Astrocyte of the cerebellum (primary cell): ENCODE measurements around the gene PHF12.

Source experiments
- DNase-seq: peaks from one replicate; pipeline ENCODE4 v3.0.0-alpha.2; 2011; ENCODE audit warnings: low read depth
- H3K4me3 ChIP-seq: 2 replicates; pipeline ENCODE4 v1.5.1; 2011; ENCODE audit warnings: mild to moderate bottlenecking, low read depth, low read length, moderate library complexity
- CTCF ChIP-seq: IDR thresholded peaks from 2 replicates; pipeline ENCODE4 v1.5.1; 2012; ENCODE audit warnings: low read length, low read depth, moderate library complexity, mild to moderate bottlenecking; ENCODE audit errors: missing control alignments
- in situ Hi-C: cut with HindIII; loops from 2 replicates; pipeline ENCODE4 v1.10.0; 2017; ENCODE audit warnings: low sequenced_read_pairs

PHF12 gene

GRCh38 chr17:28887871-28888471 is 63.3 kb downstream of the PHF12 start:
- H3K4me3 ChIP-seq: no peak overlapping the region
- TF ChIP-seq CTCF: no peak
- DNase-seq: no peak
- in situ Hi-C loops: no loop called here

GRCh38 chr17:28885951-28886350 is 65.4 kb downstream of the PHF12 start:
- no peak for TF ChIP-seq CTCF
- DNase-seq: no peak
- no peak overlapping the region for H3K4me3 ChIP-seq
- in situ Hi-C loops: no loop called here

- DNase-seq: no peak
- no peak for TF ChIP-seq CTCF
- H3K4me3 ChIP-seq: no peak overlapping the region
- in situ Hi-C loops: no loop called here
These were observed 66.0 kb downstream of the PHF12 start for GRCh38 chr17:28885363-28885762.

GRCh38 chr17:28883967-28884702 is 67.2 kb downstream of the PHF12 start:
- no peak overlapping the region for H3K4me3 ChIP-seq
- in situ Hi-C loops: no loop called here
- DNase-seq: no peak
- no peak for TF ChIP-seq CTCF

GRCh38 chr17:28882154-28882895 is 69.0 kb downstream of the PHF12 start:
- in situ Hi-C loops: no loop called here
- no peak overlapping the region for H3K4me3 ChIP-seq
- DNase-seq: no peak
- no peak for TF ChIP-seq CTCF

- in situ Hi-C loops: no loop called here
- DNase-seq: no peak
- H3K4me3 ChIP-seq: no peak overlapping the region
- TF ChIP-seq CTCF: no peak
These were observed 69.7 kb downstream of the PHF12 start for GRCh38 chr17:28881533-28882056.
